ENCODE data around the gene TMX2. TPM values are rescaled to one million over a fixed set of nuclear protein-coding genes. Genes with fewer than 3 reads are reported as not detected.
A peak's percentile ranks its signal among the peaks of the same experiment; 100 is the strongest.

TMX2 gene, protein sequence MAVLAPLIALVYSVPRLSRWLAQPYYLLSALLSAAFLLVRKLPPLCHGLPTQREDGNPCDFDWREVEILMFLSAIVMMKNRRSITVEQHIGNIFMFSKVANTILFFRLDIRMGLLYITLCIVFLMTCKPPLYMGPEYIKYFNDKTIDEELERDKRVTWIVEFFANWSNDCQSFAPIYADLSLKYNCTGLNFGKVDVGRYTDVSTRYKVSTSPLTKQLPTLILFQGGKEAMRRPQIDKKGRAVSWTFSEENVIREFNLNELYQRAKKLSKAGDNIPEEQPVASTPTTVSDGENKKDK
- total RNA-seq (100 to 1,000 TPM in 1 of 10 donors, 10 to 100 TPM in 9; 58.7 to 103 (median 69.0) TPM), polyA plus RNA-seq (100 to 1,000 TPM in 1 of 2 donors, 10 to 100 TPM in 1; 45.4 to 105 TPM)
- long read RNA-seq, donor 1, transcript TMX2-201 (8 exons, 1,631 nt) = major isoform, 67 of 84 reads
- long read RNA-seq, donor 1, partial matches to known transcripts = 5 of 84 reads
- long read RNA-seq, donor 1, other reads (novel, unspliced or antisense) = 4 of 84 reads
- long read RNA-seq, donor 2, transcript TMX2-201 (8 exons, 1,631 nt) = major isoform, 52 of 70 reads
- long read RNA-seq, donor 2, partial matches to known transcripts = 6 of 70 reads
- long read RNA-seq, donor 2, other reads (novel, unspliced or antisense) = 5 of 70 reads
- long read RNA-seq, donor 3, transcript TMX2-202 (7 exons, 1,521 nt) = minor isoform, 14 of 211 reads
- long read RNA-seq, donor 3, transcript TMX2-207 (8 exons, 1,697 nt) = minor isoform, 27 of 211 reads
- long read RNA-seq, donor 3, transcript TMX2-201 (8 exons, 1,631 nt) = major isoform, 138 of 211 reads
- long read RNA-seq, donor 3, partial matches to known transcripts = 15 of 211 reads
- long read RNA-seq, donor 3, other reads (novel, unspliced or antisense) = 16 of 211 reads

GRCh38 chr11:57712256-57713150 lies at the start of gene TMX2:
Gene TMX2, plus strand, starts transcription at chr11:57712593. Its CDS starts 26 bp downstream, at chr11:57712619.
- intact Hi-C loops (cut with DNase I) = loop anchor here in 4 of 10 donors (1.0 to 5.0 kb wide), 4 partner anchors 28 to 88 kb away; partner anchors contain the start of gene ZDHHC5 (in 3 of the 4)
- WGBS, 2 donors = 0 to 1% methylated on average over 53 of the region's 53 CpGs

GRCh38 chr11:57662893-57663292 lies 49.5 kb upstream of the TMX2 start:
- 69% methylated on average over 4 of the region's 4 CpGs for WGBS, 2 donors
- no peak overlapping the region for H3K27ac ChIP-seq
- no peak for TF ChIP-seq CTCF (IDR thresholded peaks at IDR 0.05)

More at GRCh38 chr11:57712256-57713150, at the start of gene TMX2:
- Histone ChIP-seq H3K4me1 (peaks cover 7 to 55% (median 38%) of the 10 kb centered on the region in 9 donors), H3K4me3 (peak within 1 kb of the TSS; percentile 73 to 100 (median 90)), H3K36me3 (peaks cover 0 to 17% (median 0%) of the 10 kb centered on the region in 9 donors), H3K9me3 (no peaks in the 10 kb centered on the region), H3K27ac (peak within 1 kb of the TSS; percentile 75 to 95 (median 90)), H3K27me3 (no peaks in the 10 kb centered on the region)
- TF ChIP-seq CTCF (IDR thresholded peaks at IDR 0.05) = peak in 1 of 9 donors; percentile 1
- peak; percentile 97 to 98 (median 97) for ATAC-seq
- DNase-seq = peak; percentile 88 to 95

GRCh38 chr11:57663975-57664374 lies 48.4 kb upstream of the TMX2 start:
- no peak for TF ChIP-seq CTCF (IDR thresholded peaks at IDR 0.05)
- DNase-seq (no peak), ATAC-seq (no peak)
- H3K36me3 ChIP-seq = peaks cover 0 to 42% (median 26%) of the 10 kb centered on the region in 9 donors
- H3K27ac ChIP-seq = no peak overlapping the region
- no peaks in the 10 kb centered on the region for H3K9me3 ChIP-seq
- no peaks in the 10 kb centered on the region for H3K27me3 ChIP-seq
- WGBS, 2 donors = 79 to 84% methylated on average over 9 of the region's 9 CpGs
- intact Hi-C loops (cut with DNase I) = no loop called here
- H3K4me1 ChIP-seq = peaks cover 0 to 20% (median 11%) of the 10 kb centered on the region in 9 donors
- H3K4me3 ChIP-seq = no peak overlapping the region

More at GRCh38 chr11:57662893-57663292, 49.5 kb upstream of the TMX2 start:
- Histone ChIP-seq H3K27me3 (no peaks in the 10 kb centered on the region), H3K9me3 (no peaks in the 10 kb centered on the region), H3K36me3 (peaks cover 0 to 42% (median 26%) of the 10 kb centered on the region in 9 donors), H3K4me3 (no peak overlapping the region), H3K4me1 (peaks cover 3 to 28% (median 17%) of the 10 kb centered on the region in 9 donors)
- DNase-seq (no peak), ATAC-seq (no peak)
- intact Hi-C loops (cut with DNase I) = no loop called here

Measured in heart right ventricle (tissue), 16 donors.